Cardiac muscle cell (in vitro differentiated cells and primary cell): ENCODE data around the gene IQGAP2. TPM values are rescaled to one million over a fixed set of nuclear protein-coding genes. Genes with fewer than 3 reads are reported as not detected.

Source experiments
- DNase-seq, 2 donors: peaks; one replicate each; pipeline versions ENCODE4 v3.0.0 to v3.0.0-alpha.2; 2010 to 2017; ENCODE audit warnings: low read depth in 1 of 2, low spot score in 1 of 2
- H3K27ac ChIP-seq: fragments of 200-600 bp; sonication (generic); 2 replicates; pipeline ENCODE4 v1.5.1; 2016
- H3K27me3 ChIP-seq: fragments of 200-600 bp; sonication (generic); 2 replicates; pipeline ENCODE4 v1.6.0; 2016; ENCODE audit warnings: control low read depth
- H3K36me3 ChIP-seq: fragments of 200-600 bp; sonication (generic); 2 replicates; pipeline ENCODE4 v1.5.1; 2016; ENCODE audit warnings: control low read depth
- H3K4me1 ChIP-seq: fragments of 200-600 bp; sonication (generic); 2 replicates; pipeline ENCODE4 v1.8.1; 2017; ENCODE audit warnings: low read depth, mild to moderate bottlenecking, mixed run types
- H3K4me3 ChIP-seq: fragments of 200-600 bp; sonication (generic); 2 replicates; pipeline ENCODE4 v1.5.1; 2016; ENCODE audit warnings: mild to moderate bottlenecking
- H3K9me3 ChIP-seq: fragments of 200-600 bp; sonication (generic); 2 replicates; pipeline ENCODE4 v1.5.1; 2017; ENCODE audit warnings: low read depth, mild to moderate bottlenecking, control low read depth
- polyA plus RNA-seq: library from polyadenylated mRNA; unstranded; fragments of >200 nt; fragmentation: Nextera tagmentation; extraction: Ambion mirVana; gene quantifications from 2 replicates; pipeline ENCODE4 v1.2.1, GENCODE V29; 2016
- total RNA-seq: library from RNA; depleted of rRNA; stranded (reverse); fragments of >200 nt; gene quantifications from 2 replicates; pipeline ENCODE4 v1.2.3, GENCODE V29; 2016
- TF ChIP-seq, protein P1 (sequence below): IDR thresholded peaks from 2 replicates; pipeline ENCODE4 v1.5.1; 2012; ENCODE audit warnings: low read depth, mild to moderate bottlenecking, low read length

Gene IQGAP2
- total and polyA plus RNA-seq, 2 experiments from 2014 or later, result 4.1 to 10.8 TPM

- Histone ChIP-seq H3K4me1 (no peaks in the 10 kb centered on the region), H3K27me3 (no peaks in the 10 kb centered on the region), H3K4me3 (no peak overlapping the region), H3K36me3 (no peaks in the 10 kb centered on the region), H3K9me3 (no peaks in the 10 kb centered on the region), H3K27ac (no peak overlapping the region)
- TF ChIP-seq, protein P1, sequence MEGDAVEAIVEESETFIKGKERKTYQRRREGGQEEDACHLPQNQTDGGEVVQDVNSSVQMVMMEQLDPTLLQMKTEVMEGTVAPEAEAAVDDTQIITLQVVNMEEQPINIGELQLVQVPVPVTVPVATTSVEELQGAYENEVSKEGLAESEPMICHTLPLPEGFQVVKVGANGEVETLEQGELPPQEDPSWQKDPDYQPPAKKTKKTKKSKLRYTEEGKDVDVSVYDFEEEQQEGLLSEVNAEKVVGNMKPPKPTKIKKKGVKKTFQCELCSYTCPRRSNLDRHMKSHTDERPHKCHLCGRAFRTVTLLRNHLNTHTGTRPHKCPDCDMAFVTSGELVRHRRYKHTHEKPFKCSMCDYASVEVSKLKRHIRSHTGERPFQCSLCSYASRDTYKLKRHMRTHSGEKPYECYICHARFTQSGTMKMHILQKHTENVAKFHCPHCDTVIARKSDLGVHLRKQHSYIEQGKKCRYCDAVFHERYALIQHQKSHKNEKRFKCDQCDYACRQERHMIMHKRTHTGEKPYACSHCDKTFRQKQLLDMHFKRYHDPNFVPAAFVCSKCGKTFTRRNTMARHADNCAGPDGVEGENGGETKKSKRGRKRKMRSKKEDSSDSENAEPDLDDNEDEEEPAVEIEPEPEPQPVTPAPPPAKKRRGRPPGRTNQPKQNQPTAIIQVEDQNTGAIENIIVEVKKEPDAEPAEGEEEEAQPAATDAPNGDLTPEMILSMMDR, result no peak
- no peak for DNase-seq
Measured at GRCh38 chr5:76462097-76462667, 59.1 kb downstream of the IQGAP2 start.

- H3K4me3 ChIP-seq, result no peak overlapping the region
- H3K36me3 ChIP-seq, result no peaks in the 10 kb centered on the region
- no peaks in the 10 kb centered on the region for H3K9me3 ChIP-seq
- H3K27ac ChIP-seq, result no peak overlapping the region
- TF ChIP-seq, protein P1, result no peak
- no peaks in the 10 kb centered on the region for H3K4me1 ChIP-seq
- no peak for DNase-seq
- no peaks in the 10 kb centered on the region for H3K27me3 ChIP-seq
Measured at GRCh38 chr5:76467216-76467615, 64.1 kb downstream of the IQGAP2 start.

GRCh38 chr5:76468635-76469425 is 65.7 kb downstream of the IQGAP2 start:
- Histone ChIP-seq H3K9me3 (no peaks in the 10 kb centered on the region), H3K4me3 (no peak overlapping the region), H3K36me3 (no peaks in the 10 kb centered on the region), H3K4me1 (no peaks in the 10 kb centered on the region), H3K27ac (no peak overlapping the region), H3K27me3 (no peaks in the 10 kb centered on the region)
- TF ChIP-seq, protein P1, result no peak
- DNase-seq, result peak in 1 of 2 donors; percentile 1

DNA sequence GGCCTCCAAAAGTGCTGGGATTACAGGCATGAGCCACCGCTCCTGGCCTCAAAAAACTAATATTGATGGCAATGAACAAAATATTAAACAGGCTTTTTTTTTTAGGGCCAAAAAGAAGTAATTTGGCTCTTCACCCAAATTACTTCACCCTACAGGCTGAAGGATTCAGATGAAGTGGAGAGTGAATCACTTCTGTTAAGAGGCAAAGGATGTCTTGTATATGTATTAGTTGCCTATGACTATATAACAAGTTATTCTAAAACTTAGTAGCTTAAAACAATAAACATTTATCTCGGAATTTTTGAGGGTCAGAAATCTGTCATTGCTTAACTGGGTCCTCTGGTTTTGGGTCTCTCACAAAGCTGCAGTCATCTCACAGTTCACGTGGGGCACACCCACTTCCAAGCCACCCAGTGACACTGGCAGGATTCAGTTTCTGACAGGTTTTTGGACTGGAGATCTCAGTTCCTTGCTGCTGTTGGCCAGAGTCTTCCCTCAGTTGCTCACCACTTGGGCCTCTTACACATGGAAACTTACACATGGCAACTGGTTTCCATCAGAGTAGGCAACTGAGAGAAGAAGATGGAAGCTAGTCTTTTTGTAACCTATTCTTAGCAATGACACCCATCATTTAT is 66.7 kb downstream of the IQGAP2 start:
- Histone ChIP-seq H3K36me3 (no peaks in the 10 kb centered on the region), H3K4me3 (no peak overlapping the region), H3K9me3 (no peaks in the 10 kb centered on the region), H3K4me1 (no peaks in the 10 kb centered on the region), H3K27me3 (no peaks in the 10 kb centered on the region), H3K27ac (no peak overlapping the region)
- TF ChIP-seq, protein P1, result no peak
- DNase-seq, result no peak

DNA sequence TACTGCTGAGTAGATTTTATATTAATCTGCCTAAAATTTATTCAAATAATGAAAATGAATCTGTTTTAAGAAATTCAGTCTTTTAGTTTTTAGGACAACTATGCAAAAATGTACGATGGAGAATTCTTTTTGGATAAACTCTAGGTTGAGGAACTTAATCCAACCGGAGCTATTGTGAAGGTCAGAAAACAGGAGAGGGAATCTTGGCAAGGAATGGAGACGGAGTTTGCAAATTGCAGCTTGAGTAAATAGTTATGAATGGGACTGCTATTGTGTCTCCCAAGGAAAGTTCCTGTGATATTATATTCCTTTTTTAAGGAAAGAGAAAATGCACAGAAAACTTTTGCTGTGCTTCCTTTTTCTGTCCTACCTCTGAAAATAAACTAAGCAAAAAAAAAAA is 67.9 kb downstream of the IQGAP2 start:
- DNase-seq, result no peak
- Histone ChIP-seq H3K4me1 (no peaks in the 10 kb centered on the region), H3K36me3 (no peaks in the 10 kb centered on the region), H3K9me3 (no peaks in the 10 kb centered on the region), H3K4me3 (no peak overlapping the region), H3K27me3 (no peaks in the 10 kb centered on the region), H3K27ac (no peak overlapping the region)
- TF ChIP-seq, protein P1, result no peak
